HepG2 (cell line): ENCODE data around the gene RTN4. TPM values are rescaled to one million over a fixed set of nuclear protein-coding genes. Genes with fewer than 3 reads are reported as not detected.

Experiments used
- EEA1 ChIP-seq: sonication (generic); formaldehyde crosslinking; IDR thresholded peaks from 2 replicates; pipeline ENCODE4 v1.5.1; 2020; ENCODE audit warnings: mild to moderate bottlenecking, missing genetic modification reagents, borderline replicate concordance
- HOXA3 ChIP-seq: sonication (generic); formaldehyde crosslinking; IDR thresholded peaks from 2 replicates; pipeline ENCODE4 v1.5.0; 2020; ENCODE audit warnings: missing genetic modification reagents
- MAFK ChIP-seq, 2 experiments: IDR thresholded peaks in 1 of 2; conservative IDR thresholded peaks in 1 of 2; 2 replicates each; pipeline ENCODE4 v1.6.1; 2011; ENCODE audit warnings: improper control_type of control experiment in 2 of 2, low read length in 2 of 2
- MLLT10 ChIP-seq: sonication (generic); formaldehyde crosslinking; IDR thresholded peaks from 2 replicates; pipeline ENCODE4 v1.4.0; 2020; ENCODE audit warnings: missing genetic modification reagents
- MLX ChIP-seq: IDR thresholded peaks from 2 replicates; pipeline ENCODE4 v1.6.1; 2016
- NFRKB ChIP-seq: fragments of 450-650 bp; IDR thresholded peaks from 2 replicates; pipeline ENCODE4 v1.6.1; 2017
- NR0B2 ChIP-seq: sonication (generic); formaldehyde crosslinking; IDR thresholded peaks from 2 replicates; pipeline ENCODE4 v1.4.0; 2020; ENCODE audit warnings: mild to moderate bottlenecking, missing genetic modification reagents
- RARG ChIP-seq: sonication (generic); formaldehyde crosslinking; IDR thresholded peaks from 2 replicates; pipeline ENCODE4 v1.4.0; 2020; ENCODE audit warnings: low read depth, mild to moderate bottlenecking, missing genetic modification reagents
- SATB2 ChIP-seq: sonication (generic); formaldehyde crosslinking; IDR thresholded peaks from 2 replicates; pipeline ENCODE4 v1.5.0; 2020; ENCODE audit warnings: missing genetic modification reagents
- SUZ12 ChIP-seq: fragments of 150-350 bp; IDR thresholded peaks from 2 replicates; pipeline ENCODE4 v1.6.1; 2014; ENCODE audit warnings: low read depth, low read length
- THAP7 ChIP-seq: sonication (generic); formaldehyde crosslinking; IDR thresholded peaks from 2 replicates; pipeline ENCODE4 v1.8.1; 2023; ENCODE audit warnings: mild to moderate bottlenecking, missing genetic modification reagents
- ZFX ChIP-seq: sonication (generic); formaldehyde crosslinking; IDR thresholded peaks from 2 replicates; pipeline ENCODE4 v1.4.0; 2020; ENCODE audit warnings: mild to moderate bottlenecking, low read depth, missing genetic modification reagents, moderate library complexity
- ZNF350 ChIP-seq: sonication (generic); formaldehyde crosslinking; IDR thresholded peaks from 2 replicates; pipeline ENCODE4 v1.4.0; 2020; ENCODE audit warnings: mild to moderate bottlenecking, low read depth, missing genetic modification reagents, borderline replicate concordance
- ZNF772 ChIP-seq: sonication (generic); formaldehyde crosslinking; IDR thresholded peaks from 2 replicates; pipeline ENCODE4 v1.5.0; 2020; ENCODE audit warnings: mild to moderate bottlenecking, missing genetic modification reagents
- polyA plus RNA-seq, 8 experiments: library from polyadenylated mRNA; depleted of rRNA in 3 of 8; stranded (reverse) in 7 of 8; unstranded in 1 of 8; fragments of >200 nt; fragmentation: Illumina TruSeq in 4 of 8; extraction: Trizol in 4 of 8; gene quantifications; 2 replicates each; pipeline versions ENCODE4 v1.2.1 to v1.2.3, GENCODE V29; 2011 to 2016; ENCODE audit warnings: low read depth in 4 of 8, missing spikeins in 1 of 8, mixed read lengths in 1 of 8; ENCODE audit not compliant: insufficient read depth in 1 of 8
- total RNA-seq, 5 experiments: library from RNA; depleted of rRNA; stranded (reverse); fragments of >200 nt; fragmentation: Illumina TruSeq; extraction: Trizol; gene quantifications; 2 replicates each; pipeline ENCODE4 v1.2.3, GENCODE V29; 2016; ENCODE audit warnings: low read depth in 1 of 5
- TF ChIP-seq, protein P1 (sequence below): sonication (generic); formaldehyde crosslinking; IDR thresholded peaks from 2 replicates; pipeline ENCODE4 v1.9.0; 2021; ENCODE audit warnings: missing genetic modification reagents, borderline replicate concordance
- TF ChIP-seq, protein P2 (sequence below): sonication (generic); formaldehyde crosslinking; IDR thresholded peaks from 2 replicates; pipeline ENCODE4 v1.5.1; 2020; ENCODE audit warnings: missing genetic modification reagents, mild to moderate bottlenecking, borderline replicate concordance
- TF ChIP-seq, protein P3 (sequence below): sonication (generic); formaldehyde crosslinking; IDR thresholded peaks from 2 replicates; pipeline ENCODE4 v1.4.0; 2020; ENCODE audit warnings: mild to moderate bottlenecking, missing genetic modification reagents
- TF ChIP-seq, protein P4 (sequence below): sonication (generic); formaldehyde crosslinking; IDR thresholded peaks from 2 replicates; pipeline ENCODE4 v1.4.0; 2020; ENCODE audit warnings: missing genetic modification reagents, mild to moderate bottlenecking, borderline replicate concordance

Gene RTN4
- total and polyA plus RNA-seq, 2 of the 13 experiments (the other 11 are each of a cell fraction or from before 2014, with no cell fraction given) = 98.4 to 133 TPM

- TF ChIP-seq, protein P1, sequence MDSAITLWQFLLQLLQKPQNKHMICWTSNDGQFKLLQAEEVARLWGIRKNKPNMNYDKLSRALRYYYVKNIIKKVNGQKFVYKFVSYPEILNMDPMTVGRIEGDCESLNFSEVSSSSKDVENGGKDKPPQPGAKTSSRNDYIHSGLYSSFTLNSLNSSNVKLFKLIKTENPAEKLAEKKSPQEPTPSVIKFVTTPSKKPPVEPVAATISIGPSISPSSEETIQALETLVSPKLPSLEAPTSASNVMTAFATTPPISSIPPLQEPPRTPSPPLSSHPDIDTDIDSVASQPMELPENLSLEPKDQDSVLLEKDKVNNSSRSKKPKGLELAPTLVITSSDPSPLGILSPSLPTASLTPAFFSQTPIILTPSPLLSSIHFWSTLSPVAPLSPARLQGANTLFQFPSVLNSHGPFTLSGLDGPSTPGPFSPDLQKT (CRISPR knock-in tag) = no peak
- no peak; the same call in 1 of the 2 replicates for TF ChIP-seq RARG
- no peak for TF ChIP-seq SATB2
- TF ChIP-seq THAP7 (CRISPR knock-in tag) = no peak
- TF ChIP-seq MAFK (conservative IDR thresholded peaks at IDR 0.05 in 1 of 2, IDR thresholded peaks at IDR 0.05 in 1 of 2; ENCODE audit: low read length in 2 of 2) = no peak
- TF ChIP-seq HOXA3 (CRISPR knock-in tag) = peak; percentile 87
- TF ChIP-seq MLLT10 (CRISPR knock-in tag) = no peak
- TF ChIP-seq, protein P2, sequence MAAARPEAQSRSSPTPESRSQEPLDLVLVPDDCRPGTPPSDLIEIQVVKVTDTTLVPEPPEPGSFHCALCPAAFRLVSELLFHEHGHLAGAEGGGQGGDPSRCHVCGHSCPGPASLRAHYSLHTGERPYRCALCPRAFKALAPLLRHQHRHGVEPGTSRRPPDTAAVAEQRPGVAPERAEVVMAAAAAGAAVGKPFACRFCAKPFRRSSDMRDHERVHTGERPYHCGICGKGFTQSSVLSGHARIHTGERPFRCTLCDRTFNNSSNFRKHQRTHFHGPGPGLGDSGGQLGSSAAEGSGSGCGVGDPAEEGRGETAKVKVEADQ (CRISPR knock-in tag) = peak; percentile 29; the same call in 1 of the 2 replicates
- TF ChIP-seq EEA1 = peak; percentile 89; the same call in 1 of the 2 replicates
- no peak for TF ChIP-seq NR0B2 (CRISPR knock-in tag)
- TF ChIP-seq ZFX (CRISPR knock-in tag) = peak; percentile 75; the same call in 1 of the 2 replicates
- TF ChIP-seq ZNF350 = peak; percentile 91
- no peak for TF ChIP-seq SUZ12
- TF ChIP-seq ZNF772 (CRISPR knock-in tag) = peak; percentile 21; the same call in 1 of the 2 replicates
- TF ChIP-seq, protein P3, sequence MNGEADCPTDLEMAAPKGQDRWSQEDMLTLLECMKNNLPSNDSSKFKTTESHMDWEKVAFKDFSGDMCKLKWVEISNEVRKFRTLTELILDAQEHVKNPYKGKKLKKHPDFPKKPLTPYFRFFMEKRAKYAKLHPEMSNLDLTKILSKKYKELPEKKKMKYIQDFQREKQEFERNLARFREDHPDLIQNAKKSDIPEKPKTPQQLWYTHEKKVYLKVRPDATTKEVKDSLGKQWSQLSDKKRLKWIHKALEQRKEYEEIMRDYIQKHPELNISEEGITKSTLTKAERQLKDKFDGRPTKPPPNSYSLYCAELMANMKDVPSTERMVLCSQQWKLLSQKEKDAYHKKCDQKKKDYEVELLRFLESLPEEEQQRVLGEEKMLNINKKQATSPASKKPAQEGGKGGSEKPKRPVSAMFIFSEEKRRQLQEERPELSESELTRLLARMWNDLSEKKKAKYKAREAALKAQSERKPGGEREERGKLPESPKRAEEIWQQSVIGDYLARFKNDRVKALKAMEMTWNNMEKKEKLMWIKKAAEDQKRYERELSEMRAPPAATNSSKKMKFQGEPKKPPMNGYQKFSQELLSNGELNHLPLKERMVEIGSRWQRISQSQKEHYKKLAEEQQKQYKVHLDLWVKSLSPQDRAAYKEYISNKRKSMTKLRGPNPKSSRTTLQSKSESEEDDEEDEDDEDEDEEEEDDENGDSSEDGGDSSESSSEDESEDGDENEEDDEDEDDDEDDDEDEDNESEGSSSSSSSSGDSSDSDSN (CRISPR knock-in tag) = peak; percentile 98
- TF ChIP-seq MLX (CRISPR knock-in tag) = no peak
- TF ChIP-seq, protein P4, sequence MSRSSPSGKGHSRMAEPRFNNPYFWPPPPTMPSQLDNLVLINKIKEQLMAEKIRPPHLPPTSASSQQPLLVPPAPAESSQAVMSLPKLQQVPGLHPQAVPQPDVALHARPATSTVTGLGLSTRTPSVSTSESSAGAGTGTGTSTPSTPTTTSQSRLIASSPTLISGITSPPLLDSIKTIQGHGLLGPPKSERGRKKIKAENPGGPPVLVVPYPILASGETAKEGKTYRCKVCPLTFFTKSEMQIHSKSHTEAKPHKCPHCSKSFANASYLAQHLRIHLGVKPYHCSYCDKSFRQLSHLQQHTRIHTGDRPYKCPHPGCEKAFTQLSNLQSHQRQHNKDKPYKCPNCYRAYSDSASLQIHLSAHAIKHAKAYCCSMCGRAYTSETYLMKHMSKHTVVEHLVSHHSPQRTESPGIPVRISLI (CRISPR knock-in tag) = peak; percentile 22; the same call in 1 of the 2 replicates
- no peak for TF ChIP-seq NFRKB
Observed at GRCh38 chr2:55050100-55050994, at the start of gene RTN4 (continued).
